ENCODE measurements around the gene ARID3A.

DNA sequence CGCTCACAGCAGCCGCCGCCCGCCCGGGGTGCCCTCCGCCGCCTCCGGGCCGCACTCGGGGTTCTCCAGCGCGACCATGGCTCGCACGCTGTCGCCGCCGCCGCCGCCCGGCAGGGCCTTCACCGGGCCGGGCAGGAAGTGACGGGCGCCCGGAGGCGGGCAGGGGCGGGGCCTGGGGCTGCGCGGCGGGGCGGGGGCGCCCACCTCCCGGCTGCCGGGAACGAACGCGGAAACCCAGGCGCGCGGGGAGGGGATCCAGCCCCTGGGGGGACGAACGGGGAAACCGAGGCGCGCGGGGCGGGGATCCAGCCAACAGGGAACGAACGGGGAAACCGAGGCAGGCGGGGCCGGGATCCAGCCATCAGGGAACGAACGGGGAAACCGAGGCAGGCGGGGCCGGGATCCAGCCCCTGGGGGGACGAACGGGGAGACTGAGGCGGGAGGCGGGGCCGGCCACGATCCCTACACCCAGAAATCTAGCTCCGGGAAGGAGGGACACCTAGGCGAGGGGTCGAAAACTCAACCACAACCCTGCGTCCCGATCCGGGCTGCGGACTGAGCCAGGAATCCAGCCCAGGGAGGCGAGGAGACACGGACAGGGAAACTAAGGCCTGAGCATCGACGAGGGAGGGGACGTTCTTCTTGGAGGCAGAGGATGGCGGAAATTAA, 12.6 kb upstream of the ARID3A start, which contains the start of gene R3HDM4:
- TF ChIP-seq, protein P1, sequence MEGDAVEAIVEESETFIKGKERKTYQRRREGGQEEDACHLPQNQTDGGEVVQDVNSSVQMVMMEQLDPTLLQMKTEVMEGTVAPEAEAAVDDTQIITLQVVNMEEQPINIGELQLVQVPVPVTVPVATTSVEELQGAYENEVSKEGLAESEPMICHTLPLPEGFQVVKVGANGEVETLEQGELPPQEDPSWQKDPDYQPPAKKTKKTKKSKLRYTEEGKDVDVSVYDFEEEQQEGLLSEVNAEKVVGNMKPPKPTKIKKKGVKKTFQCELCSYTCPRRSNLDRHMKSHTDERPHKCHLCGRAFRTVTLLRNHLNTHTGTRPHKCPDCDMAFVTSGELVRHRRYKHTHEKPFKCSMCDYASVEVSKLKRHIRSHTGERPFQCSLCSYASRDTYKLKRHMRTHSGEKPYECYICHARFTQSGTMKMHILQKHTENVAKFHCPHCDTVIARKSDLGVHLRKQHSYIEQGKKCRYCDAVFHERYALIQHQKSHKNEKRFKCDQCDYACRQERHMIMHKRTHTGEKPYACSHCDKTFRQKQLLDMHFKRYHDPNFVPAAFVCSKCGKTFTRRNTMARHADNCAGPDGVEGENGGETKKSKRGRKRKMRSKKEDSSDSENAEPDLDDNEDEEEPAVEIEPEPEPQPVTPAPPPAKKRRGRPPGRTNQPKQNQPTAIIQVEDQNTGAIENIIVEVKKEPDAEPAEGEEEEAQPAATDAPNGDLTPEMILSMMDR (IDR thresholded peaks at IDR 0.05; ENCODE audit: insufficient read depth, low read depth, low read length), result no peak
- TF ChIP-seq EZH2 (IDR thresholded peaks at IDR 0.05; ENCODE audit: insufficient read depth, low read length), result no peak

All from astrocyte (in vitro differentiated cells and primary cell).